Neural cell (in vitro differentiated cells): ENCODE measurements around the gene OLFM3. TPM values are rescaled to one million over a fixed set of nuclear protein-coding genes. Genes with fewer than 3 reads are reported as not detected.
A peak's percentile ranks its signal among the peaks of the same experiment; 100 is the strongest.

Experiments used
- H2AFZ ChIP-seq: fragments of 200-600, 300-800 bp; sonication (generic), shearing (Covaris generic); 2 replicates; pipeline ENCODE4 v1.6.0; 2014; ENCODE audit warnings: low read depth, mild to moderate bottlenecking, antibody characterized with exemption, low read length, moderate library complexity
- H3F3A ChIP-seq: fragments of 200-600 bp; shearing (Covaris generic); 2 replicates; pipeline ENCODE4 v1.6.1; 2016; ENCODE audit warnings: mild to moderate bottlenecking, moderate library complexity, mixed read lengths, antibody characterized with exemption, low read length; ENCODE audit not compliant: insufficient read depth, poor library complexity, severe bottlenecking
- H3K27ac ChIP-seq: fragments of 200-600, 300-800 bp; sonication (generic), shearing (Covaris generic); 2 replicates; pipeline ENCODE4 v1.5.1; 2014; ENCODE audit warnings: mild to moderate bottlenecking, low read length, moderate library complexity
- H3K27me3 ChIP-seq: fragments of 300-800, 200-600 bp; sonication (generic), shearing (Covaris generic); 2 replicates; pipeline ENCODE4 v1.6.0; 2014; ENCODE audit warnings: mild to moderate bottlenecking, low read depth, low read length, moderate library complexity; ENCODE audit not compliant: insufficient read depth
- H3K36me3 ChIP-seq: fragments of 300-800, 200-600 bp; sonication (generic), shearing (Covaris generic); 2 replicates; pipeline ENCODE4 v1.5.1; 2014; ENCODE audit warnings: mild to moderate bottlenecking, antibody characterized with exemption, low read length, moderate library complexity; ENCODE audit not compliant: insufficient read depth
- H3K4me2 ChIP-seq: fragments of 300-800, 200-600 bp; sonication (generic), shearing (Covaris generic); 2 replicates; pipeline ENCODE4 v1.6.0; 2014; ENCODE audit warnings: mild to moderate bottlenecking, low read length
- H3K4me3 ChIP-seq: fragments of 300-800, 200-600 bp; sonication (generic), shearing (Covaris generic); 2 replicates; pipeline ENCODE4 v1.5.1; 2014; ENCODE audit warnings: mild to moderate bottlenecking, low read length, moderate library complexity
- H3K79me2 ChIP-seq: fragments of 200-600 bp; shearing (Covaris generic); replicated peaks from 2 replicates; pipeline ENCODE4 v1.6.0; 2014; ENCODE audit warnings: mild to moderate bottlenecking, low read length, moderate library complexity; ENCODE audit not compliant: insufficient read depth
- H3K9ac ChIP-seq: fragments of 300-800, 200-600 bp; sonication (generic), shearing (Covaris generic); 2 replicates; pipeline ENCODE4 v1.6.1; 2016; ENCODE audit warnings: mild to moderate bottlenecking, low read length, mixed read lengths
- H3K9me2 ChIP-seq: fragments of 200-600 bp; shearing (Covaris generic); 2 replicates; pipeline ENCODE4 v1.6.1; 2016; ENCODE audit warnings: mild to moderate bottlenecking, low read length, mixed read lengths; ENCODE audit not compliant: insufficient read depth
- H3K9me3 ChIP-seq: fragments of 200-600, 300-800 bp; sonication (generic), shearing (Covaris generic); 2 replicates; pipeline ENCODE4 v1.6.1; 2016; ENCODE audit warnings: mild to moderate bottlenecking, mixed run types, low read length, moderate library complexity, mixed read lengths
- H4K20me1 ChIP-seq: fragments of 200-600 bp; shearing (Covaris generic); 2 replicates; pipeline ENCODE4 v1.6.1; 2016; ENCODE audit warnings: mild to moderate bottlenecking, mixed run types; ENCODE audit not compliant: insufficient read depth
- EP300 ChIP-seq: fragments of 450-650 bp; conservative IDR thresholded peaks from 2 replicates; pipeline ENCODE4 v1.6.1; 2014; ENCODE audit warnings: antibody characterized with exemption, mild to moderate bottlenecking, moderate library complexity; ENCODE audit not compliant: poor library complexity, severe bottlenecking
- EZH2 ChIP-seq: fragments of 200-600, 300-800 bp; shearing (Covaris generic), sonication (generic); IDR thresholded peaks from 2 replicates; pipeline ENCODE4 v1.6.1; 2014; ENCODE audit warnings: antibody characterized with exemption, low read length, borderline replicate concordance, mild to moderate bottlenecking; ENCODE audit not compliant: insufficient read depth, poor library complexity, severe bottlenecking
- MXI1 ChIP-seq: fragments of 450-650 bp; conservative IDR thresholded peaks from 2 replicates; pipeline ENCODE4 v1.6.1; 2014; ENCODE audit warnings: antibody characterized with exemption, mild to moderate bottlenecking; ENCODE audit not compliant: poor library complexity, severe bottlenecking
- POLR2AphosphoS5 ChIP-seq: IDR thresholded peaks from 2 replicates; pipeline ENCODE4 v1.6.1; 2012
- RAD21 ChIP-seq: fragments of 450-650 bp; conservative IDR thresholded peaks from 2 replicates; pipeline ENCODE4 v1.6.1; 2014; ENCODE audit warnings: antibody characterized with exemption, mild to moderate bottlenecking, moderate library complexity
- SMC3 ChIP-seq: fragments of 450-650 bp; conservative IDR thresholded peaks from 2 replicates; pipeline ENCODE4 v1.6.1; 2014; ENCODE audit warnings: antibody characterized with exemption, mild to moderate bottlenecking, moderate library complexity; ENCODE audit not compliant: poor library complexity
- TAF1 ChIP-seq: IDR thresholded peaks from 2 replicates; pipeline ENCODE4 v1.6.1; 2012; ENCODE audit warnings: low read depth
- polyA plus RNA-seq: library from polyadenylated mRNA; depleted of rRNA; stranded (reverse); fragments of >200 nt; gene quantifications from 2 replicates; pipeline ENCODE4 v1.2.3, GENCODE V29; 2014
- TF ChIP-seq, protein P1 (sequence below): IDR thresholded peaks from 2 replicates; pipeline ENCODE4 v1.6.1; 2012; ENCODE audit warnings: borderline replicate concordance
- TF ChIP-seq, protein P2 (sequence below): fragments of 450-650 bp; IDR thresholded peaks from 2 replicates; pipeline ENCODE4 v1.5.1; 2014; ENCODE audit warnings: antibody characterized with exemption, mild to moderate bottlenecking, moderate library complexity; ENCODE audit not compliant: poor library complexity, severe bottlenecking

Gene OLFM3
- polyA plus RNA-seq, 1 donor from 2014 or later: 7.9 TPM

DNA sequence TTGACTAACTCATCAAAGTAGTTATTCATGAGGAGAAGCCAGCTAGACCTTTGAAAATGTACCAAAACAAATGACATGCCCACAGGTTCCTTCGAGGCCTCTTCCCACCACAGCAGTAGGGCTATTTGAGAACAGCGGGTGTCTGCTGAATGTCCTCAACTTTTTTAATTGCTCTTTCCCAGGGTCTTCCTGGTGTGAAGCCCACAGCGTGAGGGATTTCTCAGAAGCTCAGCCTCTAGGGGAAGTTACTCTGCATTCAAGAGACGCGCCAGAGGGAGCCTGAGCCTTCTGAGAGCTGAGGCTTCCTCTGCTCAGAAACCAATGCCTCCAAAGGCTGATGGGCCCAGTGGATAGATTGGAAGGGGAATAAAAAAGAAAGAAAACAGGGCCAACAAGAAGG is 153.6 kb downstream of the OLFM3 start:
- TF ChIP-seq MXI1 (no peak), RAD21 (no peak), SMC3 (no peak), POLR2AphosphoS5 (no peak), EZH2 (no peak), TAF1 (no peak), EP300 (no peak)
- TF ChIP-seq, protein P1, sequence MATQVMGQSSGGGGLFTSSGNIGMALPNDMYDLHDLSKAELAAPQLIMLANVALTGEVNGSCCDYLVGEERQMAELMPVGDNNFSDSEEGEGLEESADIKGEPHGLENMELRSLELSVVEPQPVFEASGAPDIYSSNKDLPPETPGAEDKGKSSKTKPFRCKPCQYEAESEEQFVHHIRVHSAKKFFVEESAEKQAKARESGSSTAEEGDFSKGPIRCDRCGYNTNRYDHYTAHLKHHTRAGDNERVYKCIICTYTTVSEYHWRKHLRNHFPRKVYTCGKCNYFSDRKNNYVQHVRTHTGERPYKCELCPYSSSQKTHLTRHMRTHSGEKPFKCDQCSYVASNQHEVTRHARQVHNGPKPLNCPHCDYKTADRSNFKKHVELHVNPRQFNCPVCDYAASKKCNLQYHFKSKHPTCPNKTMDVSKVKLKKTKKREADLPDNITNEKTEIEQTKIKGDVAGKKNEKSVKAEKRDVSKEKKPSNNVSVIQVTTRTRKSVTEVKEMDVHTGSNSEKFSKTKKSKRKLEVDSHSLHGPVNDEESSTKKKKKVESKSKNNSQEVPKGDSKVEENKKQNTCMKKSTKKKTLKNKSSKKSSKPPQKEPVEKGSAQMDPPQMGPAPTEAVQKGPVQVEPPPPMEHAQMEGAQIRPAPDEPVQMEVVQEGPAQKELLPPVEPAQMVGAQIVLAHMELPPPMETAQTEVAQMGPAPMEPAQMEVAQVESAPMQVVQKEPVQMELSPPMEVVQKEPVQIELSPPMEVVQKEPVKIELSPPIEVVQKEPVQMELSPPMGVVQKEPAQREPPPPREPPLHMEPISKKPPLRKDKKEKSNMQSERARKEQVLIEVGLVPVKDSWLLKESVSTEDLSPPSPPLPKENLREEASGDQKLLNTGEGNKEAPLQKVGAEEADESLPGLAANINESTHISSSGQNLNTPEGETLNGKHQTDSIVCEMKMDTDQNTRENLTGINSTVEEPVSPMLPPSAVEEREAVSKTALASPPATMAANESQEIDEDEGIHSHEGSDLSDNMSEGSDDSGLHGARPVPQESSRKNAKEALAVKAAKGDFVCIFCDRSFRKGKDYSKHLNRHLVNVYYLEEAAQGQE: no peak
- TF ChIP-seq, protein P2, sequence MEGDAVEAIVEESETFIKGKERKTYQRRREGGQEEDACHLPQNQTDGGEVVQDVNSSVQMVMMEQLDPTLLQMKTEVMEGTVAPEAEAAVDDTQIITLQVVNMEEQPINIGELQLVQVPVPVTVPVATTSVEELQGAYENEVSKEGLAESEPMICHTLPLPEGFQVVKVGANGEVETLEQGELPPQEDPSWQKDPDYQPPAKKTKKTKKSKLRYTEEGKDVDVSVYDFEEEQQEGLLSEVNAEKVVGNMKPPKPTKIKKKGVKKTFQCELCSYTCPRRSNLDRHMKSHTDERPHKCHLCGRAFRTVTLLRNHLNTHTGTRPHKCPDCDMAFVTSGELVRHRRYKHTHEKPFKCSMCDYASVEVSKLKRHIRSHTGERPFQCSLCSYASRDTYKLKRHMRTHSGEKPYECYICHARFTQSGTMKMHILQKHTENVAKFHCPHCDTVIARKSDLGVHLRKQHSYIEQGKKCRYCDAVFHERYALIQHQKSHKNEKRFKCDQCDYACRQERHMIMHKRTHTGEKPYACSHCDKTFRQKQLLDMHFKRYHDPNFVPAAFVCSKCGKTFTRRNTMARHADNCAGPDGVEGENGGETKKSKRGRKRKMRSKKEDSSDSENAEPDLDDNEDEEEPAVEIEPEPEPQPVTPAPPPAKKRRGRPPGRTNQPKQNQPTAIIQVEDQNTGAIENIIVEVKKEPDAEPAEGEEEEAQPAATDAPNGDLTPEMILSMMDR: no peak
- Histone ChIP-seq H3K9me2 (no peaks in the 10 kb centered on the region), H4K20me1 (no peaks in the 10 kb centered on the region), H3K27ac (no peak overlapping the region), H3F3A (no peaks in the 10 kb centered on the region), H3K4me3 (no peak overlapping the region), H2AFZ (no peak overlapping the region), H3K27me3 (peaks cover 4% of the 10 kb centered on the region), H3K9ac (no peak overlapping the region), H3K9me3 (no peaks in the 10 kb centered on the region), H3K4me2 (no peak overlapping the region), H3K79me2 (no peaks in the 10 kb centered on the region), H3K36me3 (no peaks in the 10 kb centered on the region)

DNA sequence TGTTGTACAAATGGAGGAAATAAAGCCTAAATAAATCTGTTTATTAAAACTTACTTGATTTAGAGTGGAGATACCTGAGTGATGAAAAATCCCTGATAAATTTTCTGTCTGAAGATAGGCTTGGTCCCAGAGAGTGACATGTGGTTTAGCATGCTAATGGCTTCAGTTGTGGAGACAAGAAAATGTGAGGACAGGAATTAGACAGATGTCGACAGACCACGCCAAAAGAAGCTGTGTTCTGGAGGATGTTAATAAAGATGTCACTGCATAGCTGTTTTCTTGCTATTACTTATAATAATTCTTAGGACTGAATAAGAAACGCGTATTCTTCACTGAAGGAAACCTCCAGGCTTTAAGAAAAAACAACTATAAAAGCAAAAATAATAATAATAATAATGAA is 154.9 kb downstream of the OLFM3 start:
- no peaks in the 10 kb centered on the region for H4K20me1 ChIP-seq
- H3K27me3 ChIP-seq: peaks cover 3% of the 10 kb centered on the region
- no peaks in the 10 kb centered on the region for H3K9me2 ChIP-seq
- no peaks in the 10 kb centered on the region for H3K9me3 ChIP-seq
- no peak overlapping the region for H3K27ac ChIP-seq
- no peaks in the 10 kb centered on the region for H3K79me2 ChIP-seq
- no peak for TF ChIP-seq RAD21
- TF ChIP-seq, protein P2: no peak
- TF ChIP-seq EP300: peak; percentile 74
- no peak for TF ChIP-seq EZH2
- peak; percentile 60 for TF ChIP-seq POLR2AphosphoS5
- no peak for TF ChIP-seq SMC3
- TF ChIP-seq, protein P1: no peak
- no peaks in the 10 kb centered on the region for H3F3A ChIP-seq
- no peak overlapping the region for H3K4me3 ChIP-seq
- no peak overlapping the region for H2AFZ ChIP-seq
- no peaks in the 10 kb centered on the region for H3K36me3 ChIP-seq
- H3K4me2 ChIP-seq: no peak overlapping the region
- no peak overlapping the region for H3K9ac ChIP-seq
